NCI-H2196 (cell line): ENCODE measurements around the gene RERE.
"Not testable (repeated sequence)": the region's sequence is repeated elsewhere in the genome, so short reads cannot be mapped to it uniquely, and the experiment has no call there.

Source experiments
- DNase-seq: peaks from one replicate; lab custom pipeline; 2025; ENCODE audit not compliant: unreplicated experiment; lab: John Stamatoyannopoulos, UW

The RERE gene

DNA sequence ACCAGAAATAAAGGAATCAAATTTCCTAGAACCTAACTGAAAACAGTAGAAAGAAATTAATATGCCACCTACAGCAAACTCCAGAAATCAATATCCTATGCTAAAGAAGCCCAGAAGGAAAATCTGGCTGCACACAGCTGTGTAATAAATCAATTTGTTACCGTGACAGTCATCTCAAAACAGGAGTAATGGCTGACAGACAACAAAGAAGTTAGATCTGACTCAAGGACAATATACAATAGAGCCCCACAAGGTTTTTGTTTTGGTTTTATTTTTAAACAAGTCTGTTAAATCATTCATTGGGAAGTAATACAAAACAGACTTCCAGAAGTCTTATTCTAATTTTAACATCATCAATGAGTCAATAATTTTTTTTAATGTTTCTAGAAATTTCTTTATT lies 168.4 kb downstream of the RERE start:
- no peak for DNase-seq

DNA sequence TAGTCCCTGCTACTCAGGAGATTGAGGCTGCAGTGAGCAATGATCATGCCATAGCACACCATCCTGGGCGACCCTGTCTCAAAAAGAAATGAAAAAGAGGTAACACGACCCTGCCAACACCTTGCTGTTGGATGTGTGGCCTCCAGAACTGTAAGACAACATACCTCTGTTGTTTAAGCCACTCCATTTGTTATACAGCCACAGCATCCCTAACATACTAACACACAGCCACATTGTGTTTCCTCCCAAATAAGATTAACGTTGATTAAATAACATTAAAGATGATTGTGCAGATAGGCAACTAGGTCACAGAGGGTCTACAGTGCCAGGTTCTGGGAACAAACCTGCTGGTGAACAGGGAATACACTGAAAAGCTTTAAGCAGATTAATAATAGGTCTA lies 170.4 kb downstream of the RERE start:
- DNase-seq, result no peak

DNA sequence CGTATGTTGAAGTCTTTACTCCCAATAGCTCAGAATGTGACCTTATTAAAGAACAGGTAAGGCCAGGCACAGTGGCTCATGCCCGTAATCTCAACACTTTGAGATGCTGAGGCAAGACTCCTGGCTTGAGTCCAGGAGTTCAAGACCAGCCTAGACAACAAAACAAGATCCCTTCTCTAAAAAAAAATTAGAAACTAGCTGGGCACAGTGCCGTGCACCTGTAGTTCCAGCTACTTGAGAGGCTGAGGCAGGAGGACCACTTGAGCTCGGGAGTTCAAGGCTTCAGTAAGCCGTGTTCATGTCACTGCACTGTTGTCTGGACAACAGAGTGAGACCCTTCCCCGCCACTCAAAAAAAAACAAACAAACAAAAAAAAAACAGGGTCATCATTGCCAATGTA lies 171.3 kb downstream of the RERE start:
- DNase-seq, result no peak

DNA sequence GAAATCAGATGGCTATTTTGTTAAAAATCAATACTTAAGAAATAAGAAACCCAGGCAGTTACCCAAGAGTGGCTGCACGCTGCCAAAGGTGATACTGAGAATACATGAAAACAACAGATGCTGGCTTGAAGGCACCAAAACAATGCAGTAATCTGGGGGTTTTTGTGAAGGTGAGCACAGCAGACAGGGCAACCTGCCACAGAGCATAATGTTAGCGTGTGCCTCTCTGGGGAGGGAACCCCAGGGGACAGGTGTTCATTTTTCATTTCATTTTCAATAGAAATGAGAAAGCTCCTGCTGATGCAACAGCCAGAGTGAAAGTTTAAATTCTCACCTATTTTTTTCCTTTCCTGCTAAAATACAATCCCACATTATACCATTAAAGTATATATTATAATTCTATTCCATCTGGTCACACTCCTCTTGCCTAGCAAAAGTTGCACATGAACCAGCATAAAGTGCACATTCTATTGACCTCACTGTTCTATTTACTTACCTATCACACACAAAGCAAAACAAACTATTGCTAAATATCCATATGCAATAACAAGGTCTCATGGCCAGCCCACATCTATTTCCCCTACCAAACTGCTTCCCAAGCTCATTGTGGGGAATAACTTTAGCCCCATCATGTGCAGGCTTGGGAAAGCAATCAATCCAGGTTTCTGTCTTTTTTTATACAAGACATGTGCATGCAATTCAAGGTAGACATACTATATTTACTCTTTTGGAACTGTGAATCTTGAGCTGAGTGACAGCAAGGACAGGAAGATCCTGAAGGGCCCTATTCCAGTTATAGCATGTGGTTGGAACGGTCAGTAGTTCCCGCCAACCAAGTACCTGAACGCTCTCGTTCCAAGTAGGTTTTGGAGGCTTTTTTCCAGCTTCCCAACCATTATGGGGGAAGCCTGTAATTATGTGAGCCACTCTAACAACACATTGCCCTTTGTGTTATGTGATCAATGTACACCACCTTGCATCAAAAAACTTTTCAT lies 173.6 kb downstream of the RERE start:
- DNase-seq, result no peak

DNA sequence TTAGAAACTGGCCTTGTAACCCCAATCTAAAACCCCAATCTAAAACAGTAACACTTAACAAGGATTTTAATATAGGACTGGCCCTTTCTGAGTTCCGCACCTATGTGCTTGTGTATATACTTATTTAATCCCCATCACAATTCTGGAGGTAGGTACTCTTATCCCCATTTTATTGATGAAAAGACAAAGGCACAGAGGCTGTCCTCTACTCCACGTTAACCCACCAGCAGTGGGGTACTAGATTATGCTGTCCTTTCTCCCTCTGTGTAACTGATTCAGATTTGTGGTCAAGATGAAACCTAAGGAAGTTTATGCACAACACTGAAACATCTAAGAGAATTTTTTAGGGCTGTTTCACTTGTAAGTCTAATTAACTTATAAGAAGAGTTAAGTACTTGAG lies 175.3 kb downstream of the RERE start:
- DNase-seq, result no peak

DNA sequence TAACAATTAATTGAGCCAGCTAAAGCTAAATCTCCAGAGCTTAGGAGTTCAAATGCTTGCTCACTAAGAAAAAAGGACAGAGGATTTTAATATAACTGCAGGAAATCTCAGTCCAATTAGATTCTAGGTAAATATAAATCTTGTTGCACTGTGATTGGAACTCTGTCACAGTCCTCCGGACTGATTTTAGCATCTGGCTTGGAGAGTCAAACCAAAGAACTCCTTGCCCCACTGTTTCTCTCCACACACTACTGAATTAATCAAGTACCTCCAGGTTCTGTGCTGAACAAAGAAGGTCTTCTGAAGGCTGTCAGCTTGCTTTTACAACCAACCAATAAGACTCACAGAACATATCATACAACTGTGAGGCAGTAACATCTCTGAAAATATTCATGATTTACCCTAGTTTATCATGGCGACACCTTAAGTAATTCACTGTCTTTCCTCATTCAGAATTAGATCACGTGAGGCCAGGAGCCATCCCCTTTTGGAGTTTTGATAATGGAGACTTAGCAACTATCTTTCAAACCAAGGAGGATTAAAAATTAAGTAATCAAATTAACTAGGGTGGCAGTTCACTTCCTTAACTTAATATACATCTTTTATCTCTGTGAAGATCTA lies 176.0 kb downstream of the RERE start:
- no peak for DNase-seq

DNA sequence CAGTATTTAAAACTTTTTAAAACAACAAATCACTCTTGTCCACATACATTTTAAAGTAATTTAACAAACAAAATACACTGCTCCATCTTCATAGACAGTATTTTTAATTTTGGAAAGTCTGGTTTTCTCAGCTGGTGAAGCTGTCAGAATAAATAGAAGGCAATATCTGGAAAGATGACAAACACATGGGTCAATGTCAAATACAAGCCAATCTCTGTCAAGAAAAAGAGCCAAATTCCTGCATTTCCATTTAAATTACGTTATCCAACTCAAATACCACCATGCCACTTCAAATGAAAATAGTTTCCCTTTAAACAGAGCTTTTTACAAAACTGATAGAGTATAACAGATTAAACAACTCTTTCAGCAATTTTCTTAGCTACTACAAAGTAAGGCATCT lies 176.5 kb downstream of the RERE start:
- no peak for DNase-seq

DNA sequence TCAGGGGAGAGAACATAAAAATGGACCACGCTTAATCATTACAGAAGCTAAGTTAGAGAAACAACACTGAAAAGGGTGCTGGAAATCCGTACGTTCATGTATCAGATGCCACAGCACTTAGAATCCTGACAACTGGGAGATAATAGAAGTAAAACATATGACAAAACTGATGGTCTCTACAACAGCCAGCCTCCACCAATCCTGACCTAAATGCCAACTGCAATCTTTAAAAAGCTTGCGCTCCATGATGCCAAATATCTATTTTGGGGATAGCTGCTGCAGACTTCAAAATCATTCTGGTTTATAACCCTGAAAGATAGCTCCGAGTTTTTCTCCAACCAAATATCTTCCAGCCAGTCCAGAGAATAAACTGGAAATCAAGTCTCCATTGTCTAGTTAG lies 178.3 kb downstream of the RERE start:
- DNase-seq, result no peak

DNA sequence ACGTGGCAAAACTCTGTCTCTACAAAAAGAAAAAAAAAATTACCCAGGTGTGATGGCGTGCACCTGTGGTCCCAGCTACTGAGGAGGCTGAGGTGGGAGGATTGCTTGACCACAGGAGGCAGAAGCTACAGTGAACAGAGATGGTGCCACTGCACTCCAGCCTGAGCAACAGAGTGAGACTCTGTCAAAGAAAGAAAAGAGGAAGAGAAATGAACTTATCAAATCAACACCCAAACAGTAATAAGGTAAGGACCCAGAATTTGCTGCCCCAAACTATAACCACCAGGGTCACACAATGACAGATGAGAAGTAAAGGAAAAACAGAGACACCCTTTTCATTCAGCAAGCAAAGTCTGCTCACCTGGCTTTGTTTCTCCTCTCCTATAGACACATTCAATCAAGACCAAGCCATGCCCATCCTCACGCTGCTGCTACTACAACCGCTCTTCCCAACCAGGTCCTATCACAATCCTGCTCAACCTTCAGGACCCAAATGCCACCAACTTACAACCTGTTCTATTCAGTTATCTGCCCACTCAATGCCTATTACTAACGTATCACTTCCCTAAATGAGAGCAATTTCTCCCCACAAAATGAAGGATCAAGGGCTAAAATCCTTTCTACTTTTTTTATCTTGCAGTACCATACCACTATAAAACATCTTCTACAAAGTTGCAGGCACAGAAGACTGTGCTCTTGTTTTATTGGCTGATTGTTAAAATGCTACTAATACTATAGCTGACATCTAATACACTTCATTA lies 183.5 kb downstream of the RERE start:
- DNase-seq, result no peak

DNA sequence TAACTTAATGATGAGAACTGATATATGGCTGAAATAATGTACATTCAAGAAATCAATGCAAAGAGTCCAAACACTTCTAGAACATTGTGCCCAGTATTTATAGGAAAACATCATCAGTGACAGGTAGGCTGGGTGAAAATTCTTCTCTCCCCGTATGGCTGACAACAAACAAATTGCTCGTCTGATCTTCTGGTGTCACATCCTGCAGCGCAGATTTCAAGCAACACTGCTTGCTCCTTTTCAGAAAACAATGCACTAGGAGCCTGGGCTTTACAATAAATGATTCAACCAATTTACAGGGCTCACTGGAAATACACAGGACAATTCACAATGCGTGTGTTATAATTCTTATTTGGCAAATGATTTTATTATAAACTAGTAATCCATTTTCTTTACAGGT lies 185.3 kb downstream of the RERE start:
- no peak for DNase-seq

DNA sequence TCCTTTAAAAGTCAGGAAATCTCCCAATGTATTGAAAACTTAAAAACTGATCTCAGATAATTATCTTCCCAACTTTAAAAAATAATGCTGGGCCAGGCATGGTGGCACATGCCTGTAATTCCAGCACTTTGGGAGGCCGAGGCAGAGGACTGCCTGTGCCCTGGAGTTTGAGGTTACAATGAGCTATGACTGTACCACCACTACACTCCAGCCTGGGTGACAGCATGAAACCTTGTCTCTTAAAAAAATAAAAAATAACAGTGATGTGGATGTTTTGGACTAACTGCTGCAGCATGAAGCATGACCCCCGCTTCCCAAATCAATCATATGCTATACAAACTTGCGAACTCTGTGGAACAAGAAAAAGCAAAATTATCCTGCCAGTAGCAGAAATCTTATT lies 186.3 kb downstream of the RERE start:
- DNase-seq, result no peak

DNA sequence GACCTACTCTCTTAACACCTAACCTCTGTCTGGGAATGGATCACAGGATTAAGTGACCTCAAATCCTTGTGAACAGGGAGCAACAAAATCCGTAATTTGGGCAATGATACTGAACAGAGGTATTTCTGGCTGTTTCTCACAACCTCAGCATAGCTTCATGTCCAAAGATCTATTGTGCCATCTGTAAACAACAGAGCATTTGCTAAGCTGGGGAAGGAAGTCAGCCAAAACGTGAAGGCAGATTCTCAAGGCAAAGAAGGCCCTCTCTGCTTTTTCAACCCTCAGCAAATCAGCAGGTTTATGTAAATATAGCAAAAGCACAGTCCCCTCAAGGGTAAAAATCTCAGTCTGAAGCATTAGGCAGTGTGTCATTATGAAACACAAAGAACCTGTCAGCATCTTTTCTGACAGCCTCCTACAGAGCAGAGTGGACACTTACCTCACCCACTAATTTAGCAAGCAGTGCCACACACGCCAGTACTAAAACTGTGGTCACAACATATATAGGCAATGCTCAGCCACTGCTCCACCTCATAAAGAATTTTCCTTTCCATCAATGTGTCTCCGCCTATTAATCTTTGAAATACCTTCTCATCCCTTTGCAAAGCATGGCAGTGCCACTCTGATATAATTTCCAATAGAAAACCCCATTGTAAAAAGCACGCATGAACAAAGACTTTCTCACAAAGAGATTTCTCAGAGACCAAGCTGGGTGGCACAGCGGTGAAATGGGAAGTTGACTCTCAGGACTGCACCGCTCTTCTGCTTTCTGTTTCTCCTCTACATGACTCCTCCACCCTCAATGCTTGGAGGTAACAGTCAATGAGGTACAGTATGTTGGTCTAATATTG lies 188.0 kb downstream of the RERE start:
- no peak for DNase-seq

DNA sequence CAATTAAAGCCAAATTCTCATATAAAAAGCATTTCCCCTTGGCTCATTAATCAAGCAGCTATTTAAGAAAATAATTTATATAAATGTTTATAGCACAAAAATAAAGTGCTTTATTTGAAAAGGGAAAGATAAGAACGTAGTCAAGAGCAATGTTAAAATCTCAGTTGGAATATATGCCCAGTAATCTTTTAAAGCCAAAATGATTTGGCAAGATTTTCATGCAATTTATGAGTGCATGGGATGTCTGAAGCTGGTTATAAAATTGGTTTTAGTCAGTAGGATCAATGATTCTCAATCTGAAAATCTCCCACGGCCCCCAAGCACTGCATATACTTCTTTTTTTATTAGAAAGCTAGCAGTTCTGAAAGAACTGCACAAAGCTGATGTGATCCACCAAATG lies 188.8 kb downstream of the RERE start:
- DNase-seq, result no peak

DNA sequence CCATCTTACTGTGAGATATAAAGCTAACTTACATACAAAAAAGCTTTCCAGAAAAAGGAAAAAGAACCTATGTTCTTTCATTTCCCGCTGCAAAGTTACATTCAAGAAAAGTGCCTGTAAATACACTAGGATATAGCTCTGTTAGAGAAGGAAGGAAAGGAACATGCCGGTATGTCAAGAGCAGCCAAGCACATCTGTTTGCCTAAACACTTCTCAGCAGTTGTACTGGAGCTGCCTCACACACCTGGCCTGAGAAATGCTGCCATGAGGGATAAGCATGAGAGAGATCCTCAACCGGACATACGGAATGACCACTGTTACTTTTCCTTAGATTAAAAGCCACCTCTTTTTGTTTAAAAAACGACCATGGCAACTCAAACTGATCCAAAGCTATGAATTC lies 189.7 kb downstream of the RERE start:
- DNase-seq, result no peak

DNA sequence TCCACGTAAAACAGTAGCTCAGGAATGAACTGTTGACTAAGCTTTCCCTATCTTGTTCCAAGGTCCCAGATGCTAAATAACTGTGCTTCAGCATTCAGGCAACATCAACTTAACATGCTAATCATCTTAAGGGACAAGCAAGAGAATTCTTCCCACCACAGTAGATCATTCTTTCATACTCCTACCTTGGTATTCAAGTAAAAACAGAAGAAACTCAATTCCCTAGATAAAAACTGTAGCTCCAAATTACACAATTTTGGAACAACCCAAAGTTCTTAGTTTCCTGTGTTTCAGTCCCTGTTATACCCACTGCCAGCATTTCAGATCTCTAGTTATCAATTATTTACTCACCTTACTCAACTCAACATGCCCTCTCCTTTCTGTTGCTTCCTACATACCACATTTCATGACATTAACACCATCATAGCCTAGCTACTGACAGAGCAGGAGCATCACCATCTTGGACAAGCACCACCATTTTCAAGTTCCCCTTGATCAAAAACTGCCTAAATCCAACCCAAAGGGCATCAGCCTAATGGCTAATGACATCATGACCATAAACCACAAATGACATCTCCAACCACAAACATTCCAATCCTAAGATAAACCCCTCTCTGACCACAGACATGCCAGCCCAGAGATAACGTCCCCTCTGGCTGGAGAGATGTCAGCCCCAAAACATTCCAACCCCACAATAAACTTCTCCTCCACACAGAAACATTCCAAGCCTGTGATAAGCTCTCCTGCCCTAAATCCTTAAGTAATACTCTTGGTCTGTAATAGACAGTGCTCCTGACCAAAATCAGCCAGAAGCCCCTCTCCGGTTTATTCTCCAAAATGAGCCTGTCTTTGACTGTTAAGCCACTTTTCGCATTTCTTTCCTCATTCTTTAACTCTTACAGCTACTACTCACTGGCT lies 191.2 kb downstream of the RERE start:
- no peak for DNase-seq

DNA sequence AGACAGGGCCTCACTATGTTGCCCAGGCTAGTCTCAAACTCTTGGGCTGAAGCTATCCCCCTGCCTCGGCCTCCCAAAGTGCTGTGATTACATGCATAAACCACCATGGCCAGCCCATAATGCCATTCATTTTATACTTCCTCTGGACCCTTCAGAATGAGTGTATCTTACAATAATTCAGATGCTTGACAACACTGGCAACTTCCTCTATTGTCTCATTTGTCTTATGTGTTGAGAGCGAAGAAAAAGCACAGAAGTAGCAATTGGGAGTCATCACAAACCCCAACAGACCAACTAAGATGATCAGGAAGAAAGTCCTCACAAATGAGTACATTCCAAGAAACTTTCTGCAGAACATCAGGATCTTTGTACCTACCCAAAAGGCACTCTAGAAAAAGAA lies 191.9 kb downstream of the RERE start:
- no peak for DNase-seq

DNA sequence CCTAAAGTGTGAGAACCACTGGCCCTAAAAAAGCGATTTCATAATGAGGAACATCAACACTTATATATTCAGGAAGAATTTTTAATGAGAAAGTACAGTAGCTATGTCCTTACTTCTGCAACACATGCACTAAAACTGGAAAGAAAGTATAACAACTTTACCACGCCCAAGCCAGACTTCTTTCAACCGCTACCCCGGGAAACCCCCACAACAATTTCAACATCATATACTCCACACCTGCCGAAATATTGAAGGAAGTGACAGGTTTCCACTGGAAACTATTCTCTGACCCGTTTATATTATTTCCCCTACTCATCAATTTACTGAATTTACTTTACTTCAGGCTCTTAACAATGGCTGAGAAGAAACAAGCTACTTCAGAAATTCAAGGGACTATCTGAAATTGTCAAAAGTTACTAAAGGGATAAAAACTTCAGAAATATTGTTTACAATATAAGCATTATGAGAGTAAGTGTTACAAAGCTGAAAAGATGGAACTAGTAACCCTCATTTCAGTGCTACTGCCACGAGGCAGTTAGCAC lies 193.7 kb downstream of the RERE start:
- DNase-seq, result not testable (repeated sequence)

DNA sequence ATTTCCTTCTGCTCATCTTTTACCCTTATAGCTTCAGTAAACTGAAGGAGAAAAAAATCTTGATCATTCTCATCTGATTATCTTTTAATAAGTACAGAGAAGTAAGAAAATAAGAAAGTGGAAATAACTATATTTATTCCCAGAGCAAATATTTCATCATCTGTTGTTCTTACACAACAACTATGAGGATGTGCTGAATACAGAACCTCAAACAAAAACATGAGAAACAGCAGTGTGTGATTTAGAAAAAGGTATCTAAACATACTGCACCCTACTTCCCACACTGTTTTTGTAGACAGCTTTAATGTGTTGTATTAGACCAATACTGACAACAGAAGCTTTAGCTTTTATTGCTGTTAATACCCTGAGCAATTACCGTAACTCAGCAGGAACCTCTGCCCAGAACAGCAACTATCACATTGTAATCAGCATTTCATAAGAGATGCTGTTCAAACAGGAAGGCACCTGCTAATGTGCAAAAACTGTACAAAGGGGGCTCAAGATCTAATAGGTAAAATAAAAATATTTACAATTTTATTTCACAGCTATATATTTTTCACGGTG lies 195.6 kb downstream of the RERE start:
- not testable (repeated sequence) for DNase-seq

DNA sequence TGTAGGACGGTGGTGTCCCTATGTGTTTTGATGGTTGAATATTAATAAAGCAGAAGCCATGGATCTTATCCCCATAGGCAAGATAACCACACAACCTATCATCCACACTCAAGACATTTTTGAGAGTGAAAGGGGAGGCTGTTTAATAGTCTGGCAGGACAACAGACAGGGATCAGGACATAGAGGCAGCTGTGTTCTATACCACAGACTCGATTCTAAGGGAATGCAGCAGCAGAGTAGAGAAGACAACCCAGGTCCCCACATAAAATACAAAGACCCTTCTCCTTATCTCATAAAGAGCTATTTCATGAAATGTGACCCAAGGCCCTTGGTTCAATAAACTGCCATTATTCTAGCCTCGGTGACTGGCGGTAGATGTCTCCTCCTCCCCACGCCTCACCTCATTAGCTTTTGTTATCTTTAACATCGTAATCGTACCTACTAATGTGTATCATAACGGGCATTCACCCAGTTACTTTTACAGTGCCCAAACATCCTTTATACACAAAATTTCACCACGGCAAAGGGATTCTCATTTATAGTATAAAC lies 196.3 kb downstream of the RERE start:
- not testable (repeated sequence) for DNase-seq
